Loucy (cell line): ENCODE measurements around the gene MINDY4.

Source experiments
- H2AFZ ChIP-seq: fragments of 200-600 bp; sonication (generic); 2 replicates; pipeline ENCODE4 v1.6.0; 2016; ENCODE audit warnings: antibody characterized with exemption, mild to moderate bottlenecking, low read length, moderate library complexity
- H3F3A ChIP-seq: fragments of 200-600 bp; 2 replicates; pipeline ENCODE4 v1.6.0; 2016; ENCODE audit warnings: antibody characterized with exemption, low read depth, mild to moderate bottlenecking
- H3K27me3 ChIP-seq: fragments of 200-600 bp; sonication (generic); 2 replicates; pipeline ENCODE4 v1.6.1; 2014; ENCODE audit warnings: low read length, mild to moderate bottlenecking; ENCODE audit not compliant: insufficient read depth, poor library complexity, severe bottlenecking
- H3K36me3 ChIP-seq: fragments of 200-600 bp; sonication (generic); 2 replicates; pipeline ENCODE4 v1.6.1; 2016; ENCODE audit warnings: low read length; ENCODE audit not compliant: insufficient read depth
- H3K4me1 ChIP-seq: fragments of 200-600 bp; sonication (generic); 2 replicates; pipeline ENCODE4 v1.5.1; 2014; ENCODE audit warnings: low read length, mild to moderate bottlenecking; ENCODE audit not compliant: insufficient read depth, poor library complexity, severe bottlenecking
- H3K4me2 ChIP-seq: fragments of 200-600 bp; sonication (generic); 2 replicates; pipeline ENCODE4 v1.6.0; 2014; ENCODE audit warnings: antibody characterized with exemption, low read length, low read depth, mild to moderate bottlenecking; ENCODE audit not compliant: poor library complexity, severe bottlenecking
- H3K4me3 ChIP-seq: fragments of 200-600 bp; sonication (generic); 2 replicates; pipeline ENCODE4 v1.5.1; 2014; ENCODE audit warnings: low read length, mild to moderate bottlenecking, mixed read lengths; ENCODE audit not compliant: poor library complexity, severe bottlenecking
- H3K79me2 ChIP-seq: fragments of 200-600 bp; sonication (generic); 2 replicates; pipeline ENCODE4 v1.6.1; 2014; ENCODE audit warnings: low read length; ENCODE audit not compliant: insufficient read depth
- H3K9ac ChIP-seq: fragments of 200-600 bp; sonication (generic); 2 replicates; pipeline ENCODE4 v1.6.0; 2014; ENCODE audit warnings: mild to moderate bottlenecking, low read depth, low read length, moderate library complexity; ENCODE audit not compliant: poor library complexity, severe bottlenecking
- H3K9me2 ChIP-seq: fragments of 200-600 bp; sonication (generic); replicated peaks from 2 replicates; pipeline ENCODE4 v1.6.1; 2016; ENCODE audit warnings: low read depth, low read length, mixed read lengths
- H3K9me3 ChIP-seq: fragments of 200-600 bp; sonication (generic); 2 replicates; pipeline ENCODE4 v1.6.1; 2014; ENCODE audit warnings: mild to moderate bottlenecking, antibody characterized with exemption, low read length, low read depth; ENCODE audit not compliant: insufficient read depth
- H4K20me1 ChIP-seq: fragments of 200-600 bp; sonication (generic); 2 replicates; pipeline ENCODE4 v1.6.0; 2014; ENCODE audit warnings: antibody characterized with exemption, low read length, mild to moderate bottlenecking; ENCODE audit not compliant: insufficient read depth, poor library complexity, severe bottlenecking
- CTCF ChIP-seq: fragments of 200-600 bp; sonication (generic); conservative IDR thresholded peaks from 2 replicates; pipeline ENCODE4 v1.5.1; 2014; ENCODE audit warnings: mild to moderate bottlenecking, antibody characterized with exemption, low read length
- EZH2phosphoT487 ChIP-seq: fragments of 200-600 bp; IDR thresholded peaks from 2 replicates; pipeline ENCODE4 v1.6.1; 2018; ENCODE audit warnings: antibody characterized with exemption, mild to moderate bottlenecking, moderate library complexity, borderline replicate concordance

MINDY4 gene

GRCh38 chr7:30899630-30900029 lies 128.4 kb downstream of the MINDY4 start:
- no peaks in the 10 kb centered on the region for H3K79me2 ChIP-seq
- H4K20me1 ChIP-seq = no peaks in the 10 kb centered on the region
- H3F3A ChIP-seq = no peaks in the 10 kb centered on the region
- H3K4me2 ChIP-seq = no peak overlapping the region
- H3K9me2 ChIP-seq = no peaks in the 10 kb centered on the region
- H2AFZ ChIP-seq = no peak overlapping the region
- TF ChIP-seq CTCF (no peak), EZH2phosphoT487 (no peak)
- no peak overlapping the region for H3K4me3 ChIP-seq
- H3K9me3 ChIP-seq = no peaks in the 10 kb centered on the region
- no peaks in the 10 kb centered on the region for H3K36me3 ChIP-seq
- H3K27me3 ChIP-seq = no peaks in the 10 kb centered on the region
- H3K9ac ChIP-seq = no peak overlapping the region
- no peaks in the 10 kb centered on the region for H3K4me1 ChIP-seq

- no peaks in the 10 kb centered on the region for H3F3A ChIP-seq
These were observed 128.8 kb downstream of the MINDY4 start for GRCh38 chr7:30900053-30900452.

GRCh38 chr7:30900803-30901362 lies 129.7 kb downstream of the MINDY4 start:
- Histone ChIP-seq H2AFZ (no peak overlapping the region), H3K9me2 (no peaks in the 10 kb centered on the region), H3K4me2 (no peak overlapping the region), H3K27me3 (no peaks in the 10 kb centered on the region), H4K20me1 (no peaks in the 10 kb centered on the region), H3K79me2 (no peaks in the 10 kb centered on the region), H3K9ac (no peak overlapping the region), H3K4me1 (no peaks in the 10 kb centered on the region), H3F3A (no peaks in the 10 kb centered on the region), H3K9me3 (no peaks in the 10 kb centered on the region), H3K36me3 (no peaks in the 10 kb centered on the region), H3K4me3 (no peak overlapping the region)
- no peak for TF ChIP-seq EZH2phosphoT487
- no peak for TF ChIP-seq CTCF

More at GRCh38 chr7:30900053-30900452, 128.8 kb downstream of the MINDY4 start:
- Histone ChIP-seq H3K27me3 (no peaks in the 10 kb centered on the region), H3K4me2 (no peak overlapping the region), H3K9me3 (no peaks in the 10 kb centered on the region), H3K79me2 (no peaks in the 10 kb centered on the region), H2AFZ (no peak overlapping the region), H3K4me3 (no peak overlapping the region), H4K20me1 (no peaks in the 10 kb centered on the region), H3K9ac (no peak overlapping the region), H3K4me1 (no peaks in the 10 kb centered on the region), H3K9me2 (no peaks in the 10 kb centered on the region), H3K36me3 (no peaks in the 10 kb centered on the region)
- TF ChIP-seq CTCF = no peak
- no peak for TF ChIP-seq EZH2phosphoT487
